Naive thymus-derived CD4-positive, alpha-beta T cell (primary cell): Measurements from ENCODE around the gene HSD3B2. TPM values are rescaled to one million over a fixed set of nuclear protein-coding genes. Genes with fewer than 3 reads are reported as not detected.
"Not testable (repeated sequence)": the region's sequence is repeated elsewhere in the genome, so short reads cannot be mapped to it uniquely, and the experiment has no call there.

Source experiments
- ATAC-seq: fragments of 150-1000 bp; cut with Tn5 transposase; 2 replicates; pipeline ENCODE4 v1.10.0; 2021; ENCODE audit warnings: mild to moderate bottlenecking, moderate library complexity
- CTCF ChIA-PET: fragments of 350-600 bp; sonication (Branson Sonifier 250); formaldehyde crosslinking; loops from one replicate; lab custom pipeline; 2021; ENCODE audit warnings: antibody characterized with exemption; lab: Charles Lee
- POLR2A ChIA-PET: fragments of 350-600 bp; sonication (Branson Sonifier 250); formaldehyde crosslinking; loops from one replicate; lab custom pipeline; 2021; ENCODE audit warnings: antibody characterized with exemption, inconsistent platforms; lab: Charles Lee
- DNase-seq, 9 donors: peaks; one replicate each; pipeline versions ENCODE4 v3.0.0 to v3.0.0-alpha.2; 2020 to 2022; ENCODE audit warnings: mixed read lengths in 1 of 9
- H3K27ac ChIP-seq: one replicate; pipeline ENCODE4 v1.7.0; 2013; ENCODE audit warnings: mild to moderate bottlenecking, low read depth, low read length, moderate library complexity
- H3K27me3 ChIP-seq, 2 donors: one replicate each; pipeline ENCODE4 v1.7.0; 2013; ENCODE audit warnings: low read length in 2 of 2, mild to moderate bottlenecking in 2 of 2, moderate library complexity in 2 of 2; ENCODE audit not compliant: control insufficient read depth in 2 of 2, insufficient read depth in 2 of 2
- H3K36me3 ChIP-seq, 3 experiments: 1 replicate in 2 of 3; 2 replicates in 1 of 3; pipeline ENCODE4 v1.7.0; 2013; ENCODE audit warnings: low read length in 3 of 3, mild to moderate bottlenecking in 3 of 3, moderate library complexity in 1 of 3; ENCODE audit not compliant: insufficient read depth in 3 of 3, control insufficient read depth in 2 of 3
- H3K4me1 ChIP-seq, 2 donors: one replicate each; pipeline ENCODE4 v1.7.0; 2013; ENCODE audit warnings: low read length in 2 of 2, mild to moderate bottlenecking in 2 of 2, moderate library complexity in 1 of 2; ENCODE audit not compliant: control insufficient read depth in 2 of 2, insufficient read depth in 2 of 2
- H3K4me3 ChIP-seq: 2 replicates; pipeline ENCODE4 v1.7.0; 2013; ENCODE audit warnings: mild to moderate bottlenecking, low read length
- H3K9me3 ChIP-seq, 3 experiments: 1 replicate in 2 of 3; 2 replicates in 1 of 3; pipeline ENCODE4 v1.7.0; 2013; ENCODE audit warnings: low read length in 3 of 3; ENCODE audit not compliant: control insufficient read depth in 2 of 3
- H3K27ac Mint-ChIP-seq, 9 donors: one replicate each; pipeline ENCODE4 v1.8.0; 2020 to 2022; ENCODE audit warnings: mixed read lengths in 9 of 9, mild to moderate bottlenecking in 8 of 9, moderate library complexity in 5 of 9, inconsistent platforms in 2 of 9
- H3K27me3 Mint-ChIP-seq, 5 donors: one replicate each; pipeline ENCODE4 v1.8.0; 2021 to 2022; ENCODE audit warnings: mixed read lengths in 5 of 5, mild to moderate bottlenecking in 1 of 5
- H3K36me3 Mint-ChIP-seq, 5 donors: one replicate each; pipeline ENCODE4 v1.8.0; 2020 to 2022; ENCODE audit warnings: mixed read lengths in 5 of 5, mild to moderate bottlenecking in 3 of 5, inconsistent platforms in 1 of 5
- H3K4me1 Mint-ChIP-seq, 7 donors: one replicate each; pipeline ENCODE4 v1.8.0; 2020 to 2022; ENCODE audit warnings: mixed read lengths in 7 of 7, mild to moderate bottlenecking in 3 of 7, inconsistent platforms in 1 of 7
- H3K4me3 Mint-ChIP-seq, 10 donors: one replicate each; pipeline ENCODE4 v1.8.0; 2020 to 2022; ENCODE audit warnings: mild to moderate bottlenecking in 10 of 10, mixed read lengths in 10 of 10, moderate library complexity in 6 of 10, inconsistent platforms in 2 of 10
- H3K9me3 Mint-ChIP-seq, 11 donors: one replicate each; pipeline ENCODE4 v1.8.0; 2020 to 2022; ENCODE audit warnings: mixed read lengths in 11 of 11, mild to moderate bottlenecking in 4 of 11, inconsistent platforms in 1 of 11, moderate library complexity in 1 of 11
- intact Hi-C, 2 donors: fragments of 100-400 bp; cut with micrococcal nuclease; formaldehyde crosslinking; loops; one replicate each; pipeline ENCODE4 v1.15.1; 2023
- polyA plus RNA-seq, 2 donors: library from polyadenylated mRNA; unstranded; fragments of 300-500 nt; fragmentation: Illumina TruSeq; gene quantifications; one replicate each; pipeline ENCODE4 v1.2.3, GENCODE V29; 2021
- total RNA-seq, 6 experiments: library from RNA in 5 of 6; stranded (reverse) in 5 of 6; gene quantifications; 1 replicate in 5 of 6; 2 replicates in 1 of 6; pipeline ENCODE4 v1.2.3 and lab custom pipeline; 2021 to 2026

The HSD3B2 gene
- total and polyA plus RNA-seq, 7 experiments from 2014 or later = not detected

DNA sequence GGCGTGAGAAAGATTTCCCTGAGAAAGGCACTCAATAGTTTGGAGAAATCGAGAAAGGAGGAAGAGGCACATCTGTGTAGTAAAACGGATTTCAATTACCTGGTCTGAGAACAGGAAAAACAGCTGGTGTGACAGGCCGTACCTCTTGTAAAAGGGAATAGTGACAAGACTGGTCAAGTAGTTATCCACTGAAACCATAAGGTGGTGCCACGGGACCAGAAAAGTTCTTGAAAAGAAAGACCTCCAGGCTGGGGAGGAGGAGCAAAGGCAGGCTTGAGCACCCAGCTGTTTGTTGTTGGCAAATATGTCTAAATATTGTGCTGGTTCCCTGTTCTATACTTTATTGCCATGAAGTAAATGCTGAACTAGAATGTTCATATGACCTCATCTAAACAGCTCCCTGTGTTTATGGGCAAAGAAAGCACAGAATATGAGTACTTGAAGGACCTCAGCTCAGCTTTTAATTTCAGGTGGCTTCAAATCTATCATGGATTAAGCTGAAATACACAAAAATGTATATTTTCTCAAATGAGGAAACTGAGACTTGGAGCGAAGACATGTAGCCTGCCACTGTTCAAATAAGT lies 42.4 kb upstream of the HSD3B2 start:
- ATAC-seq (no peak), DNase-seq (no peak)
- no peaks in the 10 kb centered on the region for H3K9me3 ChIP-seq
- Mint-ChIP-seq H3K36me3 (no peaks in the 10 kb centered on the region), H3K4me1 (peaks cover 0 to 10% (median 4%) of the 10 kb centered on the region in 7 donors), H3K4me3 (no peak overlapping the region), H3K9me3 (peaks cover 0 to 17% (median 0%) of the 10 kb centered on the region in 11 donors), H3K27ac (no peak overlapping the region), H3K27me3 (peaks cover 14 to 39% (median 21%) of the 10 kb centered on the region in 5 donors)
- ChIA-PET POLR2A (no interaction called here), CTCF (no interaction called here)
- no peak overlapping the region for H3K27ac ChIP-seq
- H3K36me3 ChIP-seq = no peaks in the 10 kb centered on the region
- no peaks in the 10 kb centered on the region for H3K27me3 ChIP-seq
- H3K4me3 ChIP-seq = no peak overlapping the region
- intact Hi-C loops = no loop called here
- no peaks in the 10 kb centered on the region for H3K4me1 ChIP-seq

DNA sequence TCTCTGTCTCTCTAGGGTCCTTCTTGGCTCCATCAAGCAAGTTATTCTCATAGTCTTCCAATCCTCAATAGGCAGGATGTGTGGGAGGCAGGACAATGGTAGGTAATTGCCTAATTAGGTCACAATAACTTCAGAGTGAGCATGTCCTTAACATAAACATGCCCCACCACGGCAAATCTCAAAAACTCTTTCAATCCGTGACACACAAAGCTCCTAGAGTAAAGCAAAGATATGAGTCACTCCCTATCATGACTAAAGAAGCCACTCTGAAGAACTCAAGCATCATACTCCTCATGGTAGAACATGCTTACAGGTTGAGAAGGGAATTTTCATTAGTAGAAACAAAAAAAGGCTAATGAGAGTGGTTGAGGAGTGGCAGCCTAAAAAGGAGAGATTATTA lies 41.5 kb upstream of the HSD3B2 start:
- ATAC-seq (no peak), DNase-seq (no peak)
- no peaks in the 10 kb centered on the region for H3K36me3 ChIP-seq
- intact Hi-C loops = no loop called here
- Mint-ChIP-seq H3K4me3 (no peak overlapping the region), H3K9me3 (peaks cover 0 to 21% (median 0%) of the 10 kb centered on the region in 11 donors), H3K27me3 (peaks cover 14 to 33% (median 17%) of the 10 kb centered on the region in 5 donors), H3K4me1 (peaks cover 0 to 10% (median 4%) of the 10 kb centered on the region in 7 donors), H3K27ac (no peak overlapping the region), H3K36me3 (no peaks in the 10 kb centered on the region)
- H3K9me3 ChIP-seq = no peaks in the 10 kb centered on the region
- H3K27me3 ChIP-seq = no peaks in the 10 kb centered on the region
- ChIA-PET POLR2A (no interaction called here), CTCF (no interaction called here)
- no peak overlapping the region for H3K27ac ChIP-seq
- H3K4me3 ChIP-seq = no peak overlapping the region
- no peaks in the 10 kb centered on the region for H3K4me1 ChIP-seq

DNA sequence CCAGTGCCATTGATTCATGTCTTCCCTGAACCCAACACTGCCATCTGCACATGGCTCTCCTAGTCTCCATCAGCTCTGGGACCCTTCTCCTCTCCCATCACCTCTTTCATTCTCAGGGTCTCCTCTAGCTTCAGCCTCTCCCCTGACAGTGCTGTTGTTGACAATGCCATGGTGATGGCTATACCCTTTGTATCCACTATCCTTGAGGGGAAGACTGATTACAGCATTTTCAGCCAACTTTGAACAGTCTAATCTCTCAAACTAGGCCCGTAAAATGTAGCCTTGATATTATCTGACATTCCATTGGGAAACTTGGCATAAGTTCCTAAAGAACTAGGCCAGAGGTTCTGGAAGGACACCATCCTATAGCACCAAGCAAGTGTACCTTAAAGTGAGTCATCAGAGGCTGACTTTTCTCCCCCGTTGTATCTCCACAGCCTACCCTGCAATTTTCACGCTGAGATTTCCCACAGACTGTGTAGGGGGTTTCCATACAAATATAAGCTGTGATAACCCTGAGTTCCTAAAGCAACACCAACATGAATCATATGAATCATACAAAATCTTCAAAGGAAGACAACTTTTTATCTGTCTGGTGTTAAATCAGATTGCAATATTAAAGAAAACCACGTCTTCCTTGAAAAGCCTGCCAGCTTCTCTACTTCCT lies 40.6 kb upstream of the HSD3B2 start:
- Mint-ChIP-seq H3K36me3 (no peaks in the 10 kb centered on the region), H3K4me1 (peaks cover 0 to 10% (median 4%) of the 10 kb centered on the region in 7 donors), H3K27me3 (peaks cover 13 to 41% (median 18%) of the 10 kb centered on the region in 5 donors), H3K27ac (no peak overlapping the region), H3K9me3 (peaks cover 0 to 29% (median 3%) of the 10 kb centered on the region in 11 donors), H3K4me3 (no peak overlapping the region)
- no peak overlapping the region for H3K27ac ChIP-seq
- H3K36me3 ChIP-seq = no peaks in the 10 kb centered on the region
- no peak overlapping the region for H3K4me3 ChIP-seq
- no peak for ATAC-seq
- no peaks in the 10 kb centered on the region for H3K4me1 ChIP-seq
- ChIA-PET CTCF (no interaction called here), POLR2A (no interaction called here)
- no peak for DNase-seq
- no peaks in the 10 kb centered on the region for H3K9me3 ChIP-seq
- no peaks in the 10 kb centered on the region for H3K27me3 ChIP-seq
- intact Hi-C loops = no loop called here

DNA sequence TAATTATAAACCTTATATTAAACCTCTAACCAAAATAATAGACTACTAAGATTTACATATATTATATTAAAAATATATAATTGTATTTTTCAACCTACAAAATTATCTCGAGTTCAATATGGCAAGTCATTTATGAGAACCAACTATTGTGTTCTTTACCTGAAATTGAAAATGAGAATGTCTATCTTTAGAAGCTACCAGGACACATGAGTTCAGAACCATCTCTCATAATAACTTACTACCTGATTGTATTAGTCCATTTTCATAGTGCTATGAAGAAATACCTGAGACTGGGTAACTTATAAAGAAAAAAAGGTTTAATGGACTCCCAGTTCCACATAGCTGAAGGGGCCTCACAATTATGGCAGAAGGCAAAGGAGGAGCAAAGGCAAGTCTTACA lies 39.6 kb upstream of the HSD3B2 start:
- CTCF ChIA-PET = no interaction called here
- H3K4me3 Mint-ChIP-seq = no peak overlapping the region
- H3K9me3 ChIP-seq = no peaks in the 10 kb centered on the region
- ATAC-seq (no peak), DNase-seq (no peak)
- H3K27me3 ChIP-seq = no peaks in the 10 kb centered on the region
- H3K9me3 Mint-ChIP-seq = peaks cover 0 to 29% (median 5%) of the 10 kb centered on the region in 11 donors
- peaks cover 14 to 45% (median 22%) of the 10 kb centered on the region in 5 donors for H3K27me3 Mint-ChIP-seq
- H3K4me1 Mint-ChIP-seq = peaks cover 0 to 10% (median 4%) of the 10 kb centered on the region in 7 donors
- H3K27ac ChIP-seq = no peak overlapping the region
- POLR2A ChIA-PET = no interaction called here
- intact Hi-C loops = no loop called here
- H3K36me3 Mint-ChIP-seq = peaks cover 0 to under 1% (median 0%) of the 10 kb centered on the region in 5 donors
- no peaks in the 10 kb centered on the region for H3K36me3 ChIP-seq
- no peak overlapping the region for H3K4me3 ChIP-seq
- no peaks in the 10 kb centered on the region for H3K4me1 ChIP-seq
- no peak overlapping the region for H3K27ac Mint-ChIP-seq

DNA sequence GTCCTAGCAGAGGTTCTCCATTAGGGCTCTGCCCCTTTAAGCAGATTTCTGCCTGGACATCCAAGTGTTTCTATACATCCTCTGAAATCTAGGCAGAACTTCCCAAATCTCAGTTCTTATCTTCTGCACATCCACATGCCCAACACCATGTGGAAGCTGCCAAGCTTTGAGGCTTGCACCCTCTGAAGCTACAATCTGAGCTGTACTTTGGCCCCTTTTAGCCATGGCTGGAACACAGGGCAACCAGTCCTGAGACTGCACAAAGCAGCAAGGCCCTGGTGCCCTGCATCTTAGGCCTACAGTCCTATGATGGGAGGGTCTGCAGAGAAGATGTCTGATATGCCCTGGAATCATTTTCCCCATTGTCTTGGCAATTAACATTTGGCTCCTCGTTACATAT lies 38.4 kb upstream of the HSD3B2 start:
- H3K4me3 ChIP-seq = no peak overlapping the region
- H3K27me3 ChIP-seq = no peaks in the 10 kb centered on the region
- H3K36me3 ChIP-seq = no peaks in the 10 kb centered on the region
- H3K9me3 Mint-ChIP-seq = peaks cover 0 to 29% (median 6%) of the 10 kb centered on the region in 11 donors
- H3K27ac Mint-ChIP-seq = no peak overlapping the region
- DNase-seq (no peak), ATAC-seq (no peak)
- no peak overlapping the region for H3K27ac ChIP-seq
- intact Hi-C loops = no loop called here
- ChIA-PET CTCF (no interaction called here), POLR2A (no interaction called here)
- no peak overlapping the region for H3K4me3 Mint-ChIP-seq
- H3K4me1 ChIP-seq = no peaks in the 10 kb centered on the region
- peaks cover 0 to 7% (median 0%) of the 10 kb centered on the region in 5 donors for H3K36me3 Mint-ChIP-seq
- H3K4me1 Mint-ChIP-seq = peaks cover 0 to 10% (median 4%) of the 10 kb centered on the region in 7 donors
- H3K27me3 Mint-ChIP-seq = peaks cover 14 to 47% (median 31%) of the 10 kb centered on the region in 5 donors
- H3K9me3 ChIP-seq = no peaks in the 10 kb centered on the region

DNA sequence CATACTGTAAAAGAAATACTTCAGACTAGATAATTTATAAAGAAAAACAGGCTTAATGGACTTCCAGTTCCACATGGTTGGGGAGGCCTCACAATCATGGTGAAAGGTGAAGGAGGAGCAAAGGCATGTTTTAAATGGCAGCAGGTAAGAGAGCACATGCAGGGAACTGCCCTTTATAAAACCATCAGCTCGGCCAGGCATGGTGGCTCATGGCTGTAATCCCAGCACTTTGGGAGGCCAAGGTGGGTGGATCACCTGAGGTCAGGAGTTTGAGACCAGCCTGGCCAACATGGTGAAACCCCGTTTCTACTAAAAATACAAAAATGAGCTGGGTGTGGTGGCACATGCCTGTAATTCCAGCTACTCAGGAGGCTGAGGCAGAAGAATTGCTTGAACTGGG lies 37.4 kb upstream of the HSD3B2 start:
- CTCF ChIA-PET, H3K36me3 ChIP-seq, H3K27me3 ChIP-seq, H3K4me1 ChIP-seq, H3K4me3 Mint-ChIP-seq, H3K36me3 Mint-ChIP-seq, intact Hi-C loops, H3K9me3 ChIP-seq, DNase-seq, ATAC-seq, POLR2A ChIA-PET, H3K27ac Mint-ChIP-seq, H3K27ac ChIP-seq, H3K4me3 ChIP-seq, H3K4me1 Mint-ChIP-seq: not testable (repeated sequence)
- H3K27me3 Mint-ChIP-seq = peaks cover 9 to 39% (median 24%) of the 10 kb centered on the region in 5 donors
- peaks cover 0 to 29% (median 6%) of the 10 kb centered on the region in 11 donors for H3K9me3 Mint-ChIP-seq

DNA sequence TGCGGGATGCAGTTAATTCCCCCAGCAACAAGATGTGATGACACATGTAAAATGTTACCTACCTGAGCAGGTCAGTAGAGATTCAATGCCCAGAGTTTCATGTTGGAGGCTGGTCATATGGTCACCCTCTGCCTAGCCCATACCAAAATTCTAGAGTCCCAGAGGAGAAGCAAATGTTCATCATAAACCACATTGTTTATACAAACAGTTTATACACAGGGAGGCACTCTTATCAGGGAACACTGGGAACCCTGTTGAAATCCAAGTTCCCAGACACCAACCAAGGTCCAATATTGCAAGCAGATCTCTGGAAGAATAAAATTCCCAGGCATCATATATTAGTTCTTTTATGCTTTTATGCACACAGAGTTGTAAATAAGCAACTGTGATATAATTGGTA lies 35.8 kb upstream of the HSD3B2 start:
- ATAC-seq = no peak
- H3K4me3 ChIP-seq = no peak overlapping the region
- no peaks in the 10 kb centered on the region for H3K27me3 ChIP-seq
- H3K27me3 Mint-ChIP-seq = peaks cover 7 to 33% (median 24%) of the 10 kb centered on the region in 5 donors
- ChIA-PET CTCF (no interaction called here), POLR2A (no interaction called here)
- H3K27ac ChIP-seq = no peak overlapping the region
- H3K9me3 Mint-ChIP-seq = peaks cover 0 to 29% (median 6%) of the 10 kb centered on the region in 11 donors
- no peak overlapping the region for H3K4me3 Mint-ChIP-seq
- no peaks in the 10 kb centered on the region for H3K4me1 ChIP-seq
- no peaks in the 10 kb centered on the region for H3K9me3 ChIP-seq
- H3K36me3 Mint-ChIP-seq = peaks cover 0 to 7% (median 0%) of the 10 kb centered on the region in 5 donors
- intact Hi-C loops = no loop called here
- peaks cover 0 to 7% (median 2%) of the 10 kb centered on the region in 7 donors for H3K4me1 Mint-ChIP-seq
- H3K27ac Mint-ChIP-seq = no peak overlapping the region
- DNase-seq = no peak
- no peaks in the 10 kb centered on the region for H3K36me3 ChIP-seq
